Activated T-cell treated with anti-CD3 and anti-CD28 coated beads, Interleukin-2, amount 50 U/mL, for 72 hours (primary cell): ENCODE data around the gene GPAM. TPM values are rescaled to one million over a fixed set of nuclear protein-coding genes. Genes with fewer than 3 reads are reported as not detected.
A peak's percentile ranks its signal among the peaks of the same experiment; 100 is the strongest.
"Not testable (repeated sequence)": the region's sequence is repeated elsewhere in the genome, so short reads cannot be mapped to it uniquely, and the experiment has no call there.

ENCODE experiments used
- ATAC-seq, 2 donors: fragments of 150-1000 bp; cut with Tn5 transposase; replicated peaks in 1 of 2; 2 replicates each; pipeline ENCODE4 v1.10.0; 2021; ENCODE audit warnings: moderate library complexity in 2 of 2, mild to moderate bottlenecking in 1 of 2
- DNase-seq, 2 donors: peaks; one replicate each; pipeline ENCODE4 v3.0.0; 2021 to 2022; ENCODE audit warnings: mixed read lengths in 1 of 2
- H3K27ac Mint-ChIP-seq: one replicate; pipeline ENCODE4 v1.8.0; 2022; ENCODE audit warnings: mild to moderate bottlenecking, moderate library complexity, mixed read lengths
- H3K27me3 Mint-ChIP-seq: one replicate; pipeline ENCODE4 v1.8.0; 2022; ENCODE audit warnings: low read depth, mixed read lengths
- H3K36me3 Mint-ChIP-seq, 2 donors: one replicate each; pipeline ENCODE4 v1.8.0; 2022; ENCODE audit warnings: mixed read lengths in 2 of 2, mild to moderate bottlenecking in 1 of 2; ENCODE audit not compliant: insufficient read depth in 2 of 2
- H3K4me1 Mint-ChIP-seq: one replicate; pipeline ENCODE4 v1.8.0; 2022; ENCODE audit warnings: low read depth, mixed read lengths
- H3K4me3 Mint-ChIP-seq, 2 donors: one replicate each; pipeline ENCODE4 v1.8.0; 2022; ENCODE audit warnings: mild to moderate bottlenecking in 2 of 2, mixed read lengths in 2 of 2, moderate library complexity in 2 of 2
- H3K9me3 Mint-ChIP-seq, 2 donors: one replicate each; pipeline ENCODE4 v1.8.0; 2022; ENCODE audit warnings: mixed read lengths in 2 of 2
- total RNA-seq, 2 donors: library from RNA; stranded (reverse); gene quantifications; one replicate each; pipeline ENCODE4 v1.2.3, GENCODE V29; 2022

GPAM gene
- total RNA-seq, 2 donors from 2014 or later = 8.1 to 10.6 TPM

GRCh38 chr10:112131346-112131745, 52.2 kb downstream of the GPAM start:
- H3K9me3 Mint-ChIP-seq = no peaks in the 10 kb centered on the region
- no peak overlapping the region for H3K27ac Mint-ChIP-seq
- ATAC-seq (no peak), DNase-seq (no peak)
- no peak overlapping the region for H3K4me3 Mint-ChIP-seq
- H3K27me3 Mint-ChIP-seq = no peaks in the 10 kb centered on the region
- H3K4me1 Mint-ChIP-seq = no peaks in the 10 kb centered on the region
- H3K36me3 Mint-ChIP-seq = no peaks in the 10 kb centered on the region

GRCh38 chr10:112126901-112127300, 56.7 kb downstream of the GPAM start:
- no peak overlapping the region for H3K27ac Mint-ChIP-seq

GRCh38 chr10:112126172-112126571, 57.4 kb downstream of the GPAM start:
- Mint-ChIP-seq H3K27me3 (no peaks in the 10 kb centered on the region), H3K4me1 (no peaks in the 10 kb centered on the region), H3K9me3 (no peaks in the 10 kb centered on the region), H3K36me3 (no peaks in the 10 kb centered on the region), H3K4me3 (no peak overlapping the region), H3K27ac (no peak overlapping the region)
- ATAC-seq (no peak), DNase-seq (no peak)

More at GRCh38 chr10:112126901-112127300, 56.7 kb downstream of the GPAM start:
- DNase-seq (no peak), ATAC-seq (no peak)
- no peak overlapping the region for H3K4me3 Mint-ChIP-seq
- no peaks in the 10 kb centered on the region for H3K9me3 Mint-ChIP-seq
- H3K4me1 Mint-ChIP-seq = no peaks in the 10 kb centered on the region
- H3K27me3 Mint-ChIP-seq = no peaks in the 10 kb centered on the region
- no peaks in the 10 kb centered on the region for H3K36me3 Mint-ChIP-seq

GRCh38 chr10:112124866-112125265, 58.7 kb downstream of the GPAM start:
- Mint-ChIP-seq H3K36me3 (no peaks in the 10 kb centered on the region), H3K27ac (no peak overlapping the region), H3K4me1 (no peaks in the 10 kb centered on the region), H3K4me3 (no peak overlapping the region), H3K27me3 (no peaks in the 10 kb centered on the region), H3K9me3 (no peaks in the 10 kb centered on the region)
- no peak for DNase-seq
- ATAC-seq = no peak

- Mint-ChIP-seq H3K9me3 (no peaks in the 10 kb centered on the region), H3K27ac (no peak overlapping the region)
Observed at GRCh38 chr10:112122827-112123226, 60.7 kb downstream of the GPAM start.

GRCh38 chr10:112120491-112120890, 63.1 kb downstream of the GPAM start:
- Mint-ChIP-seq H3K27me3 (no peaks in the 10 kb centered on the region), H3K27ac (no peak overlapping the region), H3K4me3 (no peak overlapping the region), H3K4me1 (no peaks in the 10 kb centered on the region), H3K9me3 (no peaks in the 10 kb centered on the region), H3K36me3 (no peaks in the 10 kb centered on the region)
- DNase-seq = no peak
- ATAC-seq = no peak

More at GRCh38 chr10:112122827-112123226, 60.7 kb downstream of the GPAM start:
- DNase-seq = no peak
- H3K36me3 Mint-ChIP-seq = no peaks in the 10 kb centered on the region
- H3K27me3 Mint-ChIP-seq = no peaks in the 10 kb centered on the region
- ATAC-seq = no peak
- no peak overlapping the region for H3K4me3 Mint-ChIP-seq
- H3K4me1 Mint-ChIP-seq = no peaks in the 10 kb centered on the region

- ATAC-seq (peak; percentile 45 to 58), DNase-seq (peak; percentile 45 to 49)
- Mint-ChIP-seq H3K27me3 (no peaks in the 10 kb centered on the region), H3K9me3 (no peaks in the 10 kb centered on the region), H3K4me1 (no peaks in the 10 kb centered on the region), H3K36me3 (no peaks in the 10 kb centered on the region), H3K27ac (no peak overlapping the region), H3K4me3 (no peak overlapping the region)
Observed at GRCh38 chr10:112115781-112116385, 67.7 kb downstream of the GPAM start.

- H3K4me1 Mint-ChIP-seq, H3K4me3 Mint-ChIP-seq, ATAC-seq, DNase-seq, H3K9me3 Mint-ChIP-seq, H3K36me3 Mint-ChIP-seq, H3K27me3 Mint-ChIP-seq, H3K27ac Mint-ChIP-seq: not testable (repeated sequence)
Observed at GRCh38 chr10:112109779-112110178, 73.8 kb downstream of the GPAM start.

Other genes with a start within 250 kb of the GPAM start
- not detected for gene TECTB, start 99.6 kb upstream of the GPAM start, total RNA-seq
- gene ACSL5, start 190.4 kb upstream of the GPAM start, total RNA-seq = 10 to 100 TPM; 49.5 to 54.5 TPM